ENCODE measurements around the gene FARP2.
"Not testable (repeated sequence)": the region's sequence is repeated elsewhere in the genome, so short reads cannot be mapped to it uniquely, and the experiment has no call there.

Gene FARP2

GRCh38 chr2:241422350-241422749, 66.3 kb downstream of the FARP2 start:
- no peak for TF ChIP-seq CTCF (IDR thresholded peaks at IDR 0.05; ENCODE audit: control insufficient read depth, insufficient read depth, low read depth, low read length, missing control alignments)
- no peak overlapping the region for H3K4me3 ChIP-seq (ENCODE audit: control insufficient read depth, low read depth, low read length)
- no peak for DNase-seq (ENCODE audit: low read depth)

GRCh38 chr2:241423489-241423888, 67.4 kb downstream of the FARP2 start:
- H3K4me3 ChIP-seq (ENCODE audit: control insufficient read depth, low read depth, low read length); DNase-seq (ENCODE audit: low read depth): not testable (repeated sequence)

- no peak for DNase-seq (ENCODE audit: low read depth)
- no peak for TF ChIP-seq CTCF (IDR thresholded peaks at IDR 0.05; ENCODE audit: control insufficient read depth, insufficient read depth, low read depth, low read length, missing control alignments)
- no peak overlapping the region for H3K4me3 ChIP-seq (ENCODE audit: control insufficient read depth, low read depth, low read length)
Measured at GRCh38 chr2:241425368-241425767, 69.3 kb downstream of the FARP2 start.

DNA sequence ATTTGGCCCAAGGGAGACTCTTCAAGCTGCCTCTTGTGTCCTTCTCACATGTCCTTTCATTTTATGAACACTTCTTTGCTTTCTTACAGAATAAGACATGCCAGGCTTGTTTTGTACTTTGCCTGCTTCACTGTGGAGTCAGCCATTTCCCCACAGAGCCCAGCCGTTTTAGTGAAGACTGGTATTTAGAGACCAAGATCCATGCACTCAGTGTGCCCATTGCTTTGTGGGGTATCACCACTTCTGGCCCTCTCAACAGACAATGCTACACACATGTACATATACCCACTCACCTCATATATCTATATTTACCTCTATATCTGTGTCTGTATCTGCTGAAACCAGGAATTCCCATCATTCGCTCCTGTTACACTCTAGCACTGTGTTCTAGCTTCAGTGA, 74.1 kb downstream of the FARP2 start:
- TF ChIP-seq CTCF (IDR thresholded peaks at IDR 0.05; ENCODE audit: control insufficient read depth, insufficient read depth, low read depth, low read length, missing control alignments): no peak
- no peak for DNase-seq (ENCODE audit: low read depth)
- H3K4me3 ChIP-seq (ENCODE audit: control insufficient read depth, low read depth, low read length): no peak overlapping the region

- TF ChIP-seq CTCF (IDR thresholded peaks at IDR 0.05; ENCODE audit: control insufficient read depth, insufficient read depth, low read depth, low read length, missing control alignments): no peak
- DNase-seq (ENCODE audit: low read depth): no peak
- no peak overlapping the region for H3K4me3 ChIP-seq (ENCODE audit: control insufficient read depth, low read depth, low read length)
Measured at GRCh38 chr2:241432824-241433448, 76.9 kb downstream of the FARP2 start.

DNA sequence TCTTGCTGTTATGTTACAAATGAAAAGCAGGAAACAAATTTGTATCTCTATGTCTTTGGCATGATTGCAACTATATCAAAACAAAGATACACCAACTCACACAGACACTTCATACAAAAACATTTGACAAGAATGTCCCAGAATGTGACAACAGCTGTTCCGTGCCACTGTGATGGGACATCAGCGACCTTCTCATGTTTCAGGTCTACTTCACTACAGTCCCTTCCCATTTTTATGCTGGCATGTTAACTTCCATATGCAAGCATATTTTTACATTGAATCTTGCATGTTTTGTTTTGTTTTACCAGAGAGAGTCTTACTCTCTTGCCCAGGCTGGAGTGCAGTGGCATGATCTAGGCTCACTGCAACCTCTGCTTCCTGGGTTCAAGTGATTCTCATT, 81.1 kb downstream of the FARP2 start:
- TF ChIP-seq CTCF (IDR thresholded peaks at IDR 0.05; ENCODE audit: control insufficient read depth, insufficient read depth, low read depth, low read length, missing control alignments): no peak
- no peak overlapping the region for H3K4me3 ChIP-seq (ENCODE audit: control insufficient read depth, low read depth, low read length)
- no peak for DNase-seq (ENCODE audit: low read depth)

DNA sequence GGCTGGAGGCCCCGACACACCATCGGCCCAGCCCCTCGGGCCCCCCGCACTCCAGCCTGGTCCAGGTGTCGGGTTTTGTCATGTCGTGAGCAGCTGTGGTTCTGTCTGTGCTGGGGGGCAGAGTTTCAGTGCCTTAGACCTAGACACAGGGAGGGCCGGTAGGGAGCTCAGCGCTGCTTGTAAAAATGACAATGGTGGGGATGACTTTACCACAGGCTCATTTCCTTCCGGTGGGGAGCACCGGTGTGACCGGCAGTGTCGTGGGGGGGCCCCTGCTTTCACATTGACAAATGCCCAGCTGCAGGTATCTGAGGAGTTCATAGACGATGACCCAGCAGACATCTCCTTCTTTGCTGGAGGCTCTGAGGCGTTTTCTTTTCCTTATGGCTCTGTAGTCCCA, 85.4 kb downstream of the FARP2 start:
- no peak for TF ChIP-seq CTCF (IDR thresholded peaks at IDR 0.05; ENCODE audit: control insufficient read depth, insufficient read depth, low read depth, low read length, missing control alignments)
- DNase-seq (ENCODE audit: low read depth): no peak
- H3K4me3 ChIP-seq (ENCODE audit: control insufficient read depth, low read depth, low read length): no peak overlapping the region
